GM12892 (cell line): ENCODE measurements around the gene AHDC1.
"Not testable (repeated sequence)": the region's sequence is repeated elsewhere in the genome, so short reads cannot be mapped to it uniquely, and the experiment has no call there.

Experiments
- DNase-seq: peaks from one replicate; pipeline ENCODE4 v3.0.0; 2011; ENCODE audit not compliant: insufficient read length
- FAIRE-seq: peaks from 2 replicates; lab custom pipeline; 2011; peaks lifted over from hg19 to GRCh38; lab: Jason Lieb, UNC
- POLR2A ChIP-seq: IDR thresholded peaks from 2 replicates; pipeline ENCODE4 v1.6.1; 2011; ENCODE audit warnings: low read depth, low read length, control low read depth
- POLR2AphosphoS5 ChIP-seq: IDR thresholded peaks from 2 replicates; pipeline ENCODE4 v1.6.1; 2011; ENCODE audit warnings: low read depth, low read length, control low read depth
- TAF1 ChIP-seq: IDR thresholded peaks from 2 replicates; pipeline ENCODE4 v1.6.1; 2011; ENCODE audit warnings: low read depth, mild to moderate bottlenecking, control low read depth, low read length, borderline replicate concordance

AHDC1 gene

DNA sequence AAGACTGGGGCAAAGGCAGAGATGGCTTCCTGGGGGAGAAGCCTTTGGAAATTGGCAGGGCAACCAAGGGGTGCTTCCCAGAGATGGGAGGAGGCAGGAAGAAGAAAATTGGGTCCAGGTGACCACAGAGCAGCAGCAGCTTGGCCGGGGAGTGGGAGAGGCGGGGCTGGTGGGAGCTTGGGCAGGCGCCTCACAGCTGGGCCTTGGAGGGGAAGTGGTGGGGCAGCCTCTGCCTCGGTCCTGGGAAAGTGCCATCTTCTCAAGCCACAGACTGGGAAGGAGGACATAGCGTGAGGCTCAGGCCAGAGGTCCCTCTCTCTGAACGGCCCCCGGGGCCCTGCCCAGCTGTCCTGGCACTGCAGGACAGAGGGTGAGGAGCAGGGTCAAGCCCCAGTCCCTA is 90.0 kb downstream of the AHDC1 start:
- no peak for FAIRE-seq
- no peak for DNase-seq
- TF ChIP-seq POLR2A (no peak), TAF1 (no peak), POLR2AphosphoS5 (no peak)

DNA sequence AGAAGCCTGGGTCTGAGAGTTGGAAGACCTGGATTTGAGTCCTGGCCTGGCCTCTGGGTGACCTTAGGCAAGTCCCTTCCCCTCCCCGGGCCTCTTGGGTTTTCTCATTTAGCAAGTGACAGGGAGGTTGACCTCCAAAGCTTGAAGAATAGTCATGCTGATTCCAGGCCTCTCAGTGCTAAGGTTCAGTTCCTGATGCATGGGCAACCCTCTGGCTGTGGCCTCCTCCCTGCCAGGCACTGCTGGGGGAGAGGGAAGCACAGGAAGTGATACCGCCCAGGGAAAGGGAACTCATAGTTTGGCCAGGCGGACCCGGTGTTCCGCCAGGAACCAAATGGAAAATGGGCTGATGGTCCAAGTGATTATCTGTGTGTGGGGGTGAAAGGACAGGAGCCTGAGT is 90.4 kb downstream of the AHDC1 start:
- TF ChIP-seq POLR2A (no peak), TAF1 (no peak), POLR2AphosphoS5 (no peak)
- DNase-seq (no peak), FAIRE-seq (no peak)

DNA sequence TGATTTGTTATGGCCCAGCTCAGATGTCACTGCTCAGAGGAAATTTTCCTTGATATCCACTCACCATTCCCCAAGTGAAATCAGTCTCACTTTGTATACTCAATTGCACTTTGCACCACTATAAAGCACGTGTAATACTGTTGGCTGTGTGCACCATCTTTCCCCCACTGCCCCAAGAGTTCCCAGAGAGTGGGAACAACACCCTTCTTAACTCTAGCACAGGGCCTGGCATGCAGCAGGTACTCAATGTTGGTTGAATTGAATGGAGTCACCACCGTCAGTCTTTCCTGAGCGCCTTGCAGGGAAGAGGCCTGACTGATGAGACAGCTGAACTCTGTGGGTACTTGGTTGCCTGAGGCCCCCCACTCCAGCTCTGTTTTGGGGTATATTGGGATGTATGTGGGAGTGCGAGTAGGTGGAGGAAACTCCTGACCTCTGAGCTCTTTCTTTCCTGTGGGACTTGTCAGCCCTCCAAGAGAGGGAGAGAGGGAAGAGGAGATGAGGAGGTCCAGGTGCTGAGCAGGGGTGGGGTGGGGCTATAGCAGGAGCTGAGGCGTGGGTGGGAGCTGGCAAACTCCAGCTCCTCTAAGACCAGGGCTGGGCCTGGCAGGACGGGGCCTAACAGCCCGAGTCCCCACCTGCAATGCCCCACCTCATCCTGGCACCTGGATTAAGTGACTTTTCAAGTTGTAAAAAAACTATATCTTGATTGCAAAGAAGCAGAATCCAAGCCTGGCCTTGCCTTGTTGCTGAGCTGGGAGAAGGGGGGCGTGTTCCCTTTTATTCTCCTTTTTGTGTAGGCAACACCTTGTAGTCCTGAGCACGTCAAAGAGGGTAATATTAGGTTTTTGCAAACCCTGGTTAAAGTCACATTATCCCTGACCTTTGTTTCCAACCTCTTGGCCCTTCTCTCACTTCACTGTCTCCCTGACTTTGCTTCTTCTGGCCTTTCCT is 94.5 kb downstream of the AHDC1 start:
- TF ChIP-seq POLR2A (no peak), TAF1 (no peak), POLR2AphosphoS5 (no peak)
- FAIRE-seq (no peak), DNase-seq (no peak)

DNA sequence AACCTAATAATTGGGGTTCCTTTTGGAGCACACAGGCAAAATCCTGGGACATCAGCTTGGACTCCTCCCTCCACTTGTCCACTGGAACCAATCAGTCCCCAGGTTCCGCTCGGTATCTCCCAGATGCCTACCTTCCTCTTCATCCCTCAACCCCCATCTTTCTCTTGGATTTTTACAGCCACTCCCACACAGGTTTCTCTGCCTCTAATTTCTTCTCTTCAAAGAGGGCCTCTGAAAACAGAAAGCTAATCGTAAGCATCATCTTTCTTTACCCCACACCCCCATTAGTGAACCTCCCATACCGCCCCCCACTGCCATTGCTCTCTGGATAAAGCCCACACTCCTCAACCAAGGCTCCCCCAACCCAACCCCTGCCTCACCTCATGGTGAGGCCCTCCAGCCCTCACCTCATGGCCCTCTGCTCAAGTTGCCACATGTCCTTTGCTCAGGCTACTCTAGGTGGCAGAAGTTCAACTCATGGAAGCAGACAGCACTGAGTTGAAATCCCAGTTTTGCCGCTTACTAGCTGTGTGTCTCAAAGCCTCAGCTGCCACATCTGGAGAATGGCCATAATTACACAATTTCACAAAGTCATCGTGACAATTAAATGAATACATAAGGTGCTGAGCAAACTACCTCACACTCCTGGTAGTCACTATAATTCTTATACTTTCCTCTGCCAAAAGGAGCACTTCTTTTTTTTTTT is 95.8 kb downstream of the AHDC1 start:
- no peak for FAIRE-seq
- DNase-seq = no peak
- TF ChIP-seq TAF1 (no peak), POLR2AphosphoS5 (no peak), POLR2A (no peak)

DNA sequence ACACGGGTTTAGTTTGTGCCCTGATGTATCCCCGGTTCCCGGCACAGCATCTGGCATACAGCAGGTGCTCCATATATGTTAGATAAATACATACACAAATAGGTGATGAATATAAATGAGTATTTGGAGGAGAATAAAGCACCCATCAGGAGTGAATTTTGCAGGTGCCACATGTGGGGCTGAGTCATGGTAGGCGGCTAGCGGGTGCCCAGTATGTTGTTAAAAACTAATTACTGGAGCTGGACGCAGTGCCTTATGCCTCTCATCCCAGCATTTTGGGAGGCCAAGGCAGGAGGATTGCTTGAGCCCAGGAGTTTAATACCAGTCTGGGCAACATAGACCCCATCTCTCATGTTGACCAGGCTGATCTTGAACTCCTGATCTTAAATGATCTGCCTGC is 97.2 kb downstream of the AHDC1 start:
- TF ChIP-seq POLR2AphosphoS5 (no peak), TAF1 (no peak), POLR2A (no peak)
- DNase-seq (no peak), FAIRE-seq (no peak)

DNA sequence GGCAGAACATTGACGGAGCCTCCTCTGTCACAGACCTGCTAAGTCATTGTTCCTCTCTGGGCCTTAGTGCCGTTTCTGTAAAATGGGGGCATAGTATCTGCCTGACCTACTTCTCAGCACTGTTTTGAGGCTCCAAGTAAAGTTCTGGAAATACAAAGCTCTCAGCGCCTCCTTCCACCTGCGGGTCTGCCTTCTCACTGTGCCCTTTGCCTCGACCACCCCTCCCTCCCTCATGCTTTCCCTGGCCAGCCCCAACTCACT is 98.6 kb downstream of the AHDC1 start:
- no peak for DNase-seq
- no peak for FAIRE-seq
- TF ChIP-seq POLR2AphosphoS5 = no peak
- TF ChIP-seq POLR2A = no peak
- no peak for TF ChIP-seq TAF1

DNA sequence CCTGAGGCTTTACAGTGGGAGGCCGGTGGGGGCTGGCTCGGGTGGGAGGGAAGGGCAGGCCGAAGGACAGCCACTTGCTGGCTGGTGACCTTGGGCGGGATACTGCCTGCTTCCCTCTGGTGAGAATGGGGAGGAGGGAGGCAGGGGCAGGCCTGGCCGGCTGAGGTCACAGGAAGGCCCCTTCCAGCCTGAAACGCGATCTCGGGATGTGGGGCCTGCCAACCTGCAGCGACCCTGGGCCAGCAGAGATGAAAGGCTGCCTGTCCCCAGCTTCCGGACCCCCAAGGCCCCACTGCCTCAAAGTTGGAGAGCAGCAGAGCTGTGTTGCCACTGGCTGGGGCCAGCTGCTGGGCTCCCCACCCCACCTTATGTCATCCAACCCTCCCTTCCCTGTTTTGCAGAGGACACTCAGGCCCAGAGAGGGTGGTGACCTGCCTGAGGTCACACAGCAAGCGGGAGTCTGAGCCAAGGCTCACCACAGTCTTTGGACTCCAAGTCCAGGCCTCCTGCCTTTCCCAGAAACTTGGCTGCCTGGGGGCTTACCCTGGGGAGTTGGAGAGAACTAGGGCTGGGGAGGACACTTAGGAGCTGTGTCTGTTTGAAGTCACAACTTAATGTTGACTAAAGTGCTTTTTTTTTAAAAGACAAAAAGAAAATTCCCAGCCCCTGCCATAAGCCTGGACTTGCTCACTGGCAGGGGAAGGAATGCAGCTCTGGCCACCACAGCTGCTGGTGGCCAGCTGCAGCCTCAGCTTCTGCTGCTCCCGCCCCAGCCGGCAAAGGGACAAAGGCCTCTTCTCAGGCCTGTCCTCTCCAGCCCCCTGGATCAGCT is 99.1 kb downstream of the AHDC1 start:
- FAIRE-seq = no peak
- no peak for DNase-seq

DNA sequence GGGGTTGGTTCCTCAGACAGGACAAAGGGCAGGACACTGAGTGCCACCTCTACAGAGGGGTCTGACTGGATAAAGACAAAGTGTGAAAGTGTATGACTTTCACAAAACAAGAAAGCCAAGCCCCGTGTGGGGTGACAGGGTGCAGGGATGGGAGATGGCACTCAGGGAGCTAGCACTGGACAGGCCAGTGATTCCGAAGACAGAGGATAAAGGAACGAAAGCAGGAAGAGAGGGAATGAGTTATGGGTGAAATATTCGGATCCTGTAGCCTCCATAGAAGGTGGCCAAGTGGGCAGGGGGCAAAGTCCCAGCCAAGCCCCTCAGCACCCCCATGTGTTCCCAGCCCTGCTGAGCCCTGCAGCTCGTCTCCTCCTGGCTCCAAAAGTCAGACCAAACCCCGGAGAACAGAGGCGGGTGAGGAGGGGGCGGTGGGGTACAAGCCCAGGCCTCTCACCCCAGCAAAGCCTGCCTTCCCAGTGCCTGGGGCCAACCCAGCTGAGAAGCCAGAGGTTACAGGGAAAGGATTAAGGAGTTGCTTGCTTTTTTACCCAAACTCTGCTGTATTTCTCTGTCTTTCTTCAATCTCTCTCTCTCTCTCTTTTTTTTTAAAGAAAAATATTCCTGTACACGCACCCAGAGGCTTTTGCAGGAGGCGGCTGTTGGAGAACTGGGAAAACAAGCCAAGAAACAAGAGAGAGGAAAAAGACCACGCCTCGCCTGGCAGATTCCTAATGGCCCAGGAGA is 99.9 kb downstream of the AHDC1 start:
- DNase-seq (no peak), FAIRE-seq (no peak)
- TF ChIP-seq TAF1 (no peak), POLR2AphosphoS5 (no peak), POLR2A (no peak)

More for the DNA sequence above, 99.1 kb downstream of the AHDC1 start:
- no peak for TF ChIP-seq POLR2AphosphoS5
- no peak for TF ChIP-seq TAF1
- no peak for TF ChIP-seq POLR2A

DNA sequence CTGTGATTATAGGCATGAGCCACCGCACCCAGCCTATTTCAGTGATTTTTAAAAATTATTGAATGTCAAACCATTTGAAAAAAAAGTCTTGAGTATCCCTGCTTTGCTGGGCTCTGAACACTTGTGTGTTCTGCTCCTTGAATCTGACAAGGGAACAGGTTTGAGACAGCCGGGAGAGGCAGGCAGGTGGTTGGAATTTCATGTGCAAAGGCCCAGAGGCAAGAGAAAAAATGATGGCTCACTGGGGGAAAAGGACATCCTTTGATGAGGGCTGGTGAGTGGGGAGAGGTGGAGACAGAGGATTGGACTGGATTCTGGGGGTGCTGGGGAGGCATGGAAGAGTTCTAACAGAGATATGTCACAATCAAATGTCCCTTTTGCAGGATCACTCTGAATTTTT is 100.9 kb downstream of the AHDC1 start:
- DNase-seq (no peak), FAIRE-seq (no peak)
- no peak for TF ChIP-seq TAF1
- TF ChIP-seq POLR2A = no peak
- TF ChIP-seq POLR2AphosphoS5 = no peak

DNA sequence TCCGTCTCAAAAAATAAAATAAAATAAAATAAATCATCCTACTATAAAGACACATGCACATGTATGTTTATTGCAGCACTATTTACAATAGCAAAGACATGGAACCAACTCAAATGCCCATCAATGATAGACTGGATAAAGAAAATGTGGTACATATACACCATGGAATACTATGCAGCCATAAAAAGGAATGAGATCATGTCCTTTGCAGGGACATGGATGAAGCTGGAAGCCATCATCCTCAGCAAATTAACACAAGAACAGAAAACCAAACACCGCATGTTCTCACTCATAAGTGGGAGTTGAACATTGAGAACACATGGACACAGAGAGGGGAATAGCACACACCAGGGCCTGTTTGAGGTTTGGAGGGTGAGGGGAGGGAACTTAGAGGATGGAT is 102.8 kb downstream of the AHDC1 start:
- not testable (repeated sequence) for FAIRE-seq

DNA sequence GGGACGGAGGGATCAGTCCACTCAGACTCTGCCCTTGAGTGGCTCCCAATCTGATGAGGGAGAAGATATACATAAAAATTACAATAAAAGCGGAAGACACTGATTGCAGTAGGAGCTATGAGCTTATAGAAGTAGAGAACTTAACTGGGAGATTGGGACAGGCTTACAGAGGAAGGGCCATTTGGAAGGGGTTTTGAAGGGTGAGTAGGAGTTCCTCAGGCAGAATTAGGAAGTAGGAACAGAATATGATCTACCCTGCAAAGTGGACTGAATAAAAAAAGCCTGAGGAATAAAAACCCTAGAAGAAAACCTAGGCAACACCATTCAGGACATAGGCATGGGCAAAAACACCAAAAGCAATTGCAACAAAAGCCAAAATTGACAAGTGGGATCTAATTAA is 104.8 kb downstream of the AHDC1 start:
- DNase-seq = no peak
- FAIRE-seq = no peak
- TF ChIP-seq POLR2A (no peak), TAF1 (no peak), POLR2AphosphoS5 (no peak)

More for the DNA sequence above, 102.8 kb downstream of the AHDC1 start:
- DNase-seq = not testable (repeated sequence)
